Vagina (tissue), 2 donors: ENCODE measurements around the gene FAM174A.

Experiments
- CTCF ChIP-seq, 3 experiments: fragments of 450-650 bp in 2 of 3; fragments of 200-600 bp in 1 of 3; sonication (generic) in 1 of 3; IDR thresholded peaks; one replicate each; pipeline ENCODE4 v1.5.1; 2017 to 2019; ENCODE audit warnings: antibody characterized with exemption in 3 of 3, mild to moderate bottlenecking in 2 of 3, moderate library complexity in 2 of 3
- POLR2A ChIP-seq, 2 donors: fragments of 450-650 bp; IDR thresholded peaks; one replicate each; pipeline ENCODE4 v1.6.1; 2017; ENCODE audit warnings: antibody characterized with exemption in 2 of 2, mild to moderate bottlenecking in 2 of 2, moderate library complexity in 2 of 2
- POLR2AphosphoS5 ChIP-seq, 2 donors: sonication (generic); formaldehyde crosslinking; IDR thresholded peaks; one replicate each; pipeline ENCODE4 v1.9.0; 2017; ENCODE audit warnings: antibody characterized with exemption in 2 of 2, mild to moderate bottlenecking in 2 of 2, low read depth in 1 of 2; ENCODE audit not compliant: insufficient read depth in 1 of 2

GRCh38 chr5:100550531-100551051 lies 15.4 kb downstream of the FAM174A start:
- TF ChIP-seq CTCF (IDR thresholded peaks at IDR 0.05) (no peak), POLR2AphosphoS5 (IDR thresholded peaks at IDR 0.05; ENCODE audit: insufficient read depth in 1 of 2, low read depth in 1 of 2) (no peak), POLR2A (IDR thresholded peaks at IDR 0.05) (no peak)
